K562 (cell line): ENCODE measurements around the gene RBFOX2. TPM values are rescaled to one million over a fixed set of nuclear protein-coding genes. Genes with fewer than 3 reads are reported as not detected.

Source experiments
- E2F8 ChIP-seq: fragments of 450-650 bp; IDR thresholded peaks from 2 replicates; pipeline ENCODE4 v1.7.1; 2018; ENCODE audit warnings: mild to moderate bottlenecking, low read depth; ENCODE audit not compliant: partially characterized antibody
- EHMT2 ChIP-seq: fragments of 450-650 bp; IDR thresholded peaks from 2 replicates; pipeline ENCODE4 v1.6.1; 2018; ENCODE audit warnings: antibody characterized with exemption
- FOS ChIP-seq: IDR thresholded peaks from 3 replicates; pipeline ENCODE4 v1.6.1; 2011; ENCODE audit not compliant: insufficient read length; ENCODE audit errors: extremely low read depth
- KLF16 ChIP-seq: IDR thresholded peaks from 2 replicates; pipeline ENCODE4 v1.6.1; 2016; ENCODE audit warnings: antibody characterized with exemption
- MAX ChIP-seq: sonication (generic); formaldehyde crosslinking; IDR thresholded peaks from 2 replicates; pipeline ENCODE4 v1.9.0; 2022; ENCODE audit warnings: mild to moderate bottlenecking, missing genetic modification reagents
- MYC ChIP-seq, 2 experiments: fragments of 250-450 bp in 1 of 2; sonication (Bioruptor Pico) in 1 of 2; IDR thresholded peaks; 2 replicates each; pipeline versions ENCODE4 v1.5.1 to v1.6.1; 2012 to 2021; ENCODE audit warnings: low read depth in 2 of 2, borderline replicate concordance in 1 of 2, improper control_type of control experiment in 1 of 2, low read length in 1 of 2, mild to moderate bottlenecking in 1 of 2, moderate library complexity in 1 of 2
- NR2F6 ChIP-seq: fragments of 450-650 bp; formaldehyde crosslinking; IDR thresholded peaks from 2 replicates; pipeline ENCODE4 v1.4.0; 2020; ENCODE audit warnings: mild to moderate bottlenecking
- PCBP2 ChIP-seq: fragments of 200-400 bp; formaldehyde crosslinking; IDR thresholded peaks from 2 replicates; pipeline ENCODE4 v1.6.1; 2018; ENCODE audit warnings: low read length, low read depth, mild to moderate bottlenecking, moderate library complexity; ENCODE audit not compliant: poor library complexity, severe bottlenecking
- PTBP1 ChIP-seq: fragments of 200-400 bp; formaldehyde crosslinking; IDR thresholded peaks from 2 replicates; pipeline ENCODE4 v1.6.1; 2017; ENCODE audit warnings: low read depth, low read length
- RBBP5 ChIP-seq: fragments of 200-600 bp; sonication (generic); IDR thresholded peaks from 2 replicates; pipeline ENCODE4 v1.6.1; 2012; ENCODE audit warnings: borderline replicate concordance, mild to moderate bottlenecking, low read length, control low read depth, inconsistent platforms; ENCODE audit not compliant: insufficient read depth, poor library complexity, severe bottlenecking
- REST ChIP-seq, 2 experiments: fragments of 450-650 bp; formaldehyde crosslinking in 1 of 2; IDR thresholded peaks; 2 replicates each; pipeline versions ENCODE4 v1.4.0 to v1.6.1; 2014 to 2020; ENCODE audit warnings: mild to moderate bottlenecking in 2 of 2, borderline replicate concordance in 1 of 2, low read depth in 1 of 2
- TBP ChIP-seq: optimal IDR thresholded peaks from 2 replicates; pipeline ENCODE3; 2011; ENCODE audit warnings: low read depth, low read length, improper control_type of control experiment
- USF2 ChIP-seq: sonication (generic); formaldehyde crosslinking; IDR thresholded peaks from 2 replicates; pipeline ENCODE4 v1.5.0; 2020; ENCODE audit warnings: missing genetic modification reagents
- ZNF766 ChIP-seq: fragments of 200-800 bp; sonication (Bioruptor generic); conservative IDR thresholded peaks from 2 replicates; pipeline ENCODE4 v1.6.1; 2016; ENCODE audit warnings: missing genetic modification characterization, missing compliant biosample characterization
- polyA plus RNA-seq, 8 experiments: library from polyadenylated mRNA; depleted of rRNA in 4 of 8; stranded (reverse) in 5 of 8; unstranded in 3 of 8; fragments of >200 nt; fragmentation: Nextera tagmentation in 2 of 8; fragmentation: Illumina TruSeq in 1 of 8; extraction: Ambion mirVana in 2 of 8; extraction: Trizol in 1 of 8; gene quantifications; 2 replicates each; pipeline versions ENCODE4 v1.2.1 to v1.2.3, GENCODE V29; 2011 to 2014; ENCODE audit warnings: inconsistent platforms in 1 of 8, missing spikeins in 1 of 8
- total RNA-seq, 7 experiments: library from RNA; depleted of rRNA in 6 of 7; stranded (reverse); fragments of >200 nt in 6 of 7; fragmentation: Illumina TruSeq in 2 of 7; extraction: Trizol in 2 of 7; gene quantifications; 2 replicates each; pipeline versions ENCODE4 v1.2.1 to v1.2.3, GENCODE V29; 2011 to 2021; ENCODE audit warnings: low replicate concordance in 1 of 7

The RBFOX2 gene
- total and polyA plus RNA-seq, 9 of the 15 experiments (the other 6 are each of a cell fraction or from before 2014, with no cell fraction given) = 5.8 to 24.8 (median 14.2) TPM

- no peak for TF ChIP-seq RBBP5
- TF ChIP-seq REST (IDR thresholded peaks at IDR 0.05; ENCODE audit: borderline replicate concordance) = peak; percentile 86
- TF ChIP-seq REST (CRISPR knock-in tag; IDR thresholded peaks at IDR 0.05; ENCODE audit: low read depth) = no peak
- TF ChIP-seq PTBP1 = no peak
- no peak for TF ChIP-seq ZNF766 (CRISPR knock-in tag)
- no peak for TF ChIP-seq FOS
- peak; percentile 84 for TF ChIP-seq MYC (IDR thresholded peaks at IDR 0.05; ENCODE audit: low read depth, low read length)
- TF ChIP-seq MYC (CRISPR knock-in tag; IDR thresholded peaks at IDR 0.05; ENCODE audit: borderline replicate concordance, low read depth) = peak; percentile 45; the same call in 1 of the 2 replicates
- peak; percentile 38; the same call in 1 of the 2 replicates for TF ChIP-seq KLF16
- TF ChIP-seq PCBP2 = no peak
- TF ChIP-seq USF2 (CRISPR knock-in tag) = peak; percentile 88
- TF ChIP-seq TBP = peak; percentile 52
- TF ChIP-seq NR2F6 (CRISPR knock-in tag) = no peak
- TF ChIP-seq EHMT2 = no peak
- TF ChIP-seq E2F8 = peak; percentile 36
- peak; percentile 91 for TF ChIP-seq MAX (CRISPR knock-in tag)
Observed at GRCh38 chr22:36065775-36066544, 37.3 kb upstream of the RBFOX2 start (continued).
